SK-N-SH (cell line): ENCODE results near the gene PUDP. TPM values are rescaled to one million over a fixed set of nuclear protein-coding genes. Genes with fewer than 3 reads are reported as not detected.

Experiments used
- CTCF ChIA-PET: fragments of 300-600, 350-600 bp; formaldehyde crosslinking; extraction: SDS; loops from one replicate; lab custom pipeline; 2021; lab: Yijun Ruan, JAX
- POLR2A ChIA-PET: fragments of 350-600 bp; sonication (Branson Sonifier 250); formaldehyde crosslinking; extraction: SDS; loops from one replicate; lab custom pipeline; 2020; ENCODE audit warnings: antibody characterized with exemption, inconsistent platforms; lab: Yijun Ruan, JAX
- DNase-seq: peaks from one replicate; pipeline ENCODE4 v3.0.0; 2012
- H2AFZ ChIP-seq: fragments of 200-600 bp; sonication (generic); 2 replicates; pipeline ENCODE4 v1.8.1; 2016; ENCODE audit warnings: antibody characterized with exemption, mild to moderate bottlenecking, low read depth
- H3F3A ChIP-seq: fragments of 200-600 bp; sonication (generic); replicated peaks from 2 replicates; pipeline ENCODE3; 2016; ENCODE audit warnings: antibody characterized with exemption, mild to moderate bottlenecking; ENCODE audit not compliant: insufficient read depth
- H3K27ac ChIP-seq, 2 experiments: fragments of 200-500 bp in 1 of 2; fragments of 200-600 bp in 1 of 2; sonication (Bioruptor generic) in 1 of 2; sonication (generic), shearing (Covaris generic) in 1 of 2; 2 replicates each; pipeline versions ENCODE4 v1.5.1 to v1.6.1; 2014 to 2016; ENCODE audit warnings: low read depth in 2 of 2, inconsistent platforms in 1 of 2, low read length in 1 of 2, mild to moderate bottlenecking in 1 of 2, mixed read lengths in 1 of 2
- H3K27me3 ChIP-seq: fragments of 200-600 bp; sonication (generic), shearing (Covaris generic); 2 replicates; pipeline ENCODE4 v1.6.1; 2016; ENCODE audit warnings: mixed run types; ENCODE audit not compliant: insufficient read depth
- H3K36me3 ChIP-seq, 2 experiments: fragments of 200-500 bp in 1 of 2; fragments of 200-600 bp in 1 of 2; sonication (Bioruptor generic) in 1 of 2; sonication (generic) in 1 of 2; replicated peaks in 1 of 2; 2 replicates each; pipeline versions ENCODE3 to v1.5.1; 2014 to 2016; ENCODE audit warnings: low read length in 1 of 2, mild to moderate bottlenecking in 1 of 2; ENCODE audit not compliant: insufficient read depth in 2 of 2, control insufficient read depth in 1 of 2
- H3K4me1 ChIP-seq, 2 experiments: fragments of 200-500 bp in 1 of 2; fragments of 200-600 bp in 1 of 2; sonication (Bioruptor generic) in 1 of 2; sonication (generic), shearing (Covaris generic) in 1 of 2; 2 replicates each; pipeline versions ENCODE4 v1.5.1 to v1.6.1; 2014 to 2016; ENCODE audit warnings: low read depth in 1 of 2, low read length in 1 of 2, mixed run types in 1 of 2; ENCODE audit not compliant: insufficient read depth in 2 of 2, control insufficient read depth in 1 of 2
- H3K4me2 ChIP-seq: fragments of 200-600 bp; sonication (generic), shearing (Covaris generic); 2 replicates; pipeline ENCODE4 v1.6.1; 2017; ENCODE audit warnings: mixed run types
- H3K4me3 ChIP-seq, 2 experiments: fragments of 200-500 bp in 1 of 2; fragments of 200-600 bp in 1 of 2; sonication (Bioruptor generic) in 1 of 2; sonication (generic), shearing (Covaris generic) in 1 of 2; 2 replicates each; pipeline versions ENCODE4 v1.5.1 to v1.8.1; 2014 to 2016; ENCODE audit warnings: low read depth in 2 of 2, inconsistent platforms in 1 of 2, low read length in 1 of 2, mild to moderate bottlenecking in 1 of 2, mixed read lengths in 1 of 2, moderate library complexity in 1 of 2
- H3K79me2 ChIP-seq: fragments of 200-600 bp; sonication (generic); 2 replicates; pipeline ENCODE4 v1.8.1; 2017; ENCODE audit warnings: mild to moderate bottlenecking; ENCODE audit not compliant: insufficient read depth
- H3K9ac ChIP-seq: fragments of 200-600 bp; sonication (generic); 2 replicates; pipeline ENCODE4 v1.6.1; 2017; ENCODE audit warnings: mixed run types
- H3K9me2 ChIP-seq: fragments of 200-600 bp; sonication (generic); 2 replicates; pipeline ENCODE4 v1.6.1; 2017; ENCODE audit warnings: mixed run types
- H3K9me3 ChIP-seq: fragments of 200-600 bp; sonication (generic); 2 replicates; pipeline ENCODE4 v1.6.1; 2017; ENCODE audit warnings: mixed run types, mild to moderate bottlenecking, moderate library complexity
- H4K20me1 ChIP-seq: fragments of 200-600 bp; sonication (generic); 2 replicates; pipeline ENCODE4 v1.6.1; 2017; ENCODE audit warnings: mild to moderate bottlenecking, mixed run types; ENCODE audit not compliant: insufficient read depth
- CHD2 ChIP-seq: fragments of 150-350 bp; IDR thresholded peaks from 2 replicates; pipeline ENCODE4 v1.6.1; 2018; ENCODE audit warnings: low read length; ENCODE audit not compliant: partially characterized antibody
- EP300 ChIP-seq, 2 experiments: IDR thresholded peaks; 2 replicates each; pipeline versions ENCODE4 v1.4.0 to v1.6.1; 2012; ENCODE audit warnings: borderline replicate concordance in 1 of 2, low read depth in 1 of 2, low read length in 1 of 2
- FOXJ3 ChIP-seq: sonication (generic); formaldehyde crosslinking; IDR thresholded peaks from 2 replicates; pipeline ENCODE4 v1.5.1; 2020; ENCODE audit warnings: mild to moderate bottlenecking, missing genetic modification reagents
- GABPA ChIP-seq: IDR thresholded peaks from 2 replicates; pipeline ENCODE4 v1.4.0; 2012; ENCODE audit warnings: low read depth, mild to moderate bottlenecking
- MEF2A ChIP-seq: IDR thresholded peaks from 2 replicates; pipeline ENCODE4 v1.4.0; 2012; ENCODE audit warnings: low read depth, borderline replicate concordance
- MXI1 ChIP-seq: IDR thresholded peaks from 2 replicates; pipeline ENCODE4 v1.6.1; 2012; ENCODE audit warnings: mild to moderate bottlenecking, low read depth, low read length, improper control_type of control experiment
- NRF1 ChIP-seq: IDR thresholded peaks from 2 replicates; pipeline ENCODE4 v1.6.1; 2012; ENCODE audit warnings: low read depth, mild to moderate bottlenecking, low read length
- POLR2AphosphoS5 ChIP-seq: IDR thresholded peaks from 2 replicates; pipeline ENCODE4 v1.6.1; 2012; ENCODE audit warnings: low read depth, low read length
- RCOR1 ChIP-seq: fragments of 150-350 bp; IDR thresholded peaks from 2 replicates; pipeline ENCODE4 v1.6.1; 2017; ENCODE audit warnings: antibody characterized with exemption, low read length
- SIN3A ChIP-seq: IDR thresholded peaks from 2 replicates; pipeline ENCODE4 v1.6.1; 2012; ENCODE audit warnings: low read depth, mild to moderate bottlenecking, low read length, moderate library complexity, borderline replicate concordance
- SMC3 ChIP-seq: IDR thresholded peaks from 2 replicates; pipeline ENCODE4 v1.6.1; 2012; ENCODE audit warnings: low read depth, low read length, improper control_type of control experiment
- TCF12 ChIP-seq: IDR thresholded peaks from 2 replicates; pipeline ENCODE4 v1.4.0; 2012
- YY1 ChIP-seq: IDR thresholded peaks from 2 replicates; pipeline ENCODE4 v1.4.0; 2012; ENCODE audit warnings: low read depth, mild to moderate bottlenecking
- WGBS: methylation state at CpG from one replicate; pipeline ENCODE4 v1.1.6; 2017; ENCODE audit warnings: low lambda C conversion rate; 5-methylcytosine and 5-hydroxymethylcytosine counted together
- polyA plus RNA-seq, 3 experiments: library from polyadenylated mRNA; depleted of rRNA; stranded (reverse); fragments of >200 nt; gene quantifications; 2 replicates each; pipeline ENCODE4 v1.2.3, GENCODE V29; 2012
- TF ChIP-seq, protein P1 (sequence below): IDR thresholded peaks from 2 replicates; pipeline ENCODE4; 2012
- TF ChIP-seq, protein P2 (sequence below): fragments of 150-350 bp; IDR thresholded peaks from 2 replicates; pipeline ENCODE4 v1.6.1; 2016; ENCODE audit warnings: mild to moderate bottlenecking, low read depth, low read length
- TF ChIP-seq, protein P3 (sequence below): IDR thresholded peaks from 2 replicates; pipeline ENCODE4 v1.4.0; 2012; ENCODE audit warnings: low read depth, borderline replicate concordance
- TF ChIP-seq, protein P4 (sequence below): IDR thresholded peaks from 2 replicates; pipeline ENCODE4 v1.4.0; 2012; ENCODE audit warnings: low read depth, borderline replicate concordance
- TF ChIP-seq, protein P5 (sequence below): fragments of 150-350 bp; IDR thresholded peaks from 2 replicates; pipeline ENCODE4 v1.6.1; 2017; ENCODE audit warnings: antibody characterized with exemption, low read length, low read depth, borderline replicate concordance
- TF ChIP-seq, protein P6 (sequence below): IDR thresholded peaks from 2 replicates; pipeline ENCODE4 v1.6.1; 2012; ENCODE audit warnings: mild to moderate bottlenecking, low read depth, low read length, moderate library complexity
- TF ChIP-seq, protein P7 (sequence below): fragments of 200-600 bp; sonication (generic); IDR thresholded peaks from 2 replicates; pipeline ENCODE4 v1.6.1; 2017; ENCODE audit warnings: antibody characterized with exemption, mild to moderate bottlenecking, moderate library complexity

PUDP gene
- polyA plus RNA-seq, 1 of the 3 experiments (the other 2 are of a cell fraction) = 23.0 TPM

DNA sequence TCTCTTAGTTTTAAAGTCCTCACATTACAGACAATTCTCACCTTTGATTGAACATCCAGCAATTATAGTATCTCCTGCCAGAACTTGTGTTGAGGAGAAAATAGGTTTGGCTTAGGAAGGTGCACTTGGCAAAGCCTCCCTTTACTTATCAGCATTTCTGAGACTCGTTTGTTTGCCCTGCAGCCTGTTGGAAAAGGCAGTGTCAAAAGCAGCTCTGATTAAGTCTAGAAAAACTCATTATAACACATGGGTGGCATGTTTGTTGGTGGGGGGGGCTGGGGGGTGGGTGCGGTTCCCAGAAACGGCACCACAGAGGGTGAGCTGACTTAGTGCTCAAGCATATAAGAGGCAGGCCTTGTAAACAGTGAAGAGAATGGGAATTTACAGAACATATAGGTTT lies 21.7 kb upstream of the PUDP start:
- Histone ChIP-seq H2AFZ (no peak overlapping the region), H3K4me2 (no peak overlapping the region), H3K9me2 (no peaks in the 10 kb centered on the region), H3K9ac (no peak overlapping the region), H3F3A (no peaks in the 10 kb centered on the region), H3K27me3 (no peaks in the 10 kb centered on the region), H3K36me3 (no peaks in the 10 kb centered on the region), H4K20me1 (no peaks in the 10 kb centered on the region), H3K4me1 (no peaks in the 10 kb centered on the region; a peak in 1 of 4 replicates), H3K4me3 (no peak overlapping the region), H3K27ac (no peak overlapping the region), H3K79me2 (no peaks in the 10 kb centered on the region), H3K9me3 (no peaks in the 10 kb centered on the region)
- 47% methylated on average over 3 of the region's 3 CpGs for WGBS
- ChIA-PET POLR2A (no interaction called here), CTCF (no interaction called here)
- TF ChIP-seq NRF1 (no peak), MEF2A (no peak), GABPA (no peak), RCOR1 (no peak), YY1 (no peak), FOXJ3 (CRISPR knock-in tag) (no peak), SIN3A (no peak), CHD2 (no peak), SMC3 (no peak), EP300 (IDR thresholded peaks at IDR 0.05; ENCODE audit: borderline replicate concordance in 1 of 2, low read depth in 1 of 2, low read length in 1 of 2) (no peak), MXI1 (no peak), TCF12 (no peak), POLR2AphosphoS5 (no peak)
- TF ChIP-seq, protein P1, sequence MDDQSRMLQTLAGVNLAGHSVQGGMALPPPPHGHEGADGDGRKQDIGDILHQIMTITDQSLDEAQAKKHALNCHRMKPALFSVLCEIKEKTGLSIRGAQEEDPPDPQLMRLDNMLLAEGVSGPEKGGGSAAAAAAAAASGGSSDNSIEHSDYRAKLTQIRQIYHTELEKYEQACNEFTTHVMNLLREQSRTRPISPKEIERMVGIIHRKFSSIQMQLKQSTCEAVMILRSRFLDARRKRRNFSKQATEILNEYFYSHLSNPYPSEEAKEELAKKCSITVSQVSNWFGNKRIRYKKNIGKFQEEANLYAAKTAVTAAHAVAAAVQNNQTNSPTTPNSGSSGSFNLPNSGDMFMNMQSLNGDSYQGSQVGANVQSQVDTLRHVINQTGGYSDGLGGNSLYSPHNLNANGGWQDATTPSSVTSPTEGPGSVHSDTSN = no peak
- TF ChIP-seq, protein P2, sequence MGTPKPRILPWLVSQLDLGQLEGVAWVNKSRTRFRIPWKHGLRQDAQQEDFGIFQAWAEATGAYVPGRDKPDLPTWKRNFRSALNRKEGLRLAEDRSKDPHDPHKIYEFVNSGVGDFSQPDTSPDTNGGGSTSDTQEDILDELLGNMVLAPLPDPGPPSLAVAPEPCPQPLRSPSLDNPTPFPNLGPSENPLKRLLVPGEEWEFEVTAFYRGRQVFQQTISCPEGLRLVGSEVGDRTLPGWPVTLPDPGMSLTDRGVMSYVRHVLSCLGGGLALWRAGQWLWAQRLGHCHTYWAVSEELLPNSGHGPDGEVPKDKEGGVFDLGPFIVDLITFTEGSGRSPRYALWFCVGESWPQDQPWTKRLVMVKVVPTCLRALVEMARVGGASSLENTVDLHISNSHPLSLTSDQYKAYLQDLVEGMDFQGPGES = no peak
- TF ChIP-seq, protein P3, sequence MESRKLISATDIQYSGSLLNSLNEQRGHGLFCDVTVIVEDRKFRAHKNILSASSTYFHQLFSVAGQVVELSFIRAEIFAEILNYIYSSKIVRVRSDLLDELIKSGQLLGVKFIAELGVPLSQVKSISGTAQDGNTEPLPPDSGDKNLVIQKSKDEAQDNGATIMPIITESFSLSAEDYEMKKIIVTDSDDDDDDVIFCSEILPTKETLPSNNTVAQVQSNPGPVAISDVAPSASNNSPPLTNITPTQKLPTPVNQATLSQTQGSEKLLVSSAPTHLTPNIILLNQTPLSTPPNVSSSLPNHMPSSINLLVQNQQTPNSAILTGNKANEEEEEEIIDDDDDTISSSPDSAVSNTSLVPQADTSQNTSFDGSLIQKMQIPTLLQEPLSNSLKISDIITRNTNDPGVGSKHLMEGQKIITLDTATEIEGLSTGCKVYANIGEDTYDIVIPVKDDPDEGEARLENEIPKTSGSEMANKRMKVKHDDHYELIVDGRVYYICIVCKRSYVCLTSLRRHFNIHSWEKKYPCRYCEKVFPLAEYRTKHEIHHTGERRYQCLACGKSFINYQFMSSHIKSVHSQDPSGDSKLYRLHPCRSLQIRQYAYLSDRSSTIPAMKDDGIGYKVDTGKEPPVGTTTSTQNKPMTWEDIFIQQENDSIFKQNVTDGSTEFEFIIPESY = no peak
- TF ChIP-seq, protein P4, sequence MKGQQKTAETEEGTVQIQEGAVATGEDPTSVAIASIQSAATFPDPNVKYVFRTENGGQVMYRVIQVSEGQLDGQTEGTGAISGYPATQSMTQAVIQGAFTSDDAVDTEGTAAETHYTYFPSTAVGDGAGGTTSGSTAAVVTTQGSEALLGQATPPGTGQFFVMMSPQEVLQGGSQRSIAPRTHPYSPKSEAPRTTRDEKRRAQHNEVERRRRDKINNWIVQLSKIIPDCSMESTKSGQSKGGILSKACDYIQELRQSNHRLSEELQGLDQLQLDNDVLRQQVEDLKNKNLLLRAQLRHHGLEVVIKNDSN = no peak
- TF ChIP-seq, protein P5, sequence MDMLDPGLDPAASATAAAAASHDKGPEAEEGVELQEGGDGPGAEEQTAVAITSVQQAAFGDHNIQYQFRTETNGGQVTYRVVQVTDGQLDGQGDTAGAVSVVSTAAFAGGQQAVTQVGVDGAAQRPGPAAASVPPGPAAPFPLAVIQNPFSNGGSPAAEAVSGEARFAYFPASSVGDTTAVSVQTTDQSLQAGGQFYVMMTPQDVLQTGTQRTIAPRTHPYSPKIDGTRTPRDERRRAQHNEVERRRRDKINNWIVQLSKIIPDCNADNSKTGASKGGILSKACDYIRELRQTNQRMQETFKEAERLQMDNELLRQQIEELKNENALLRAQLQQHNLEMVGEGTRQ = no peak
- TF ChIP-seq, protein P6, sequence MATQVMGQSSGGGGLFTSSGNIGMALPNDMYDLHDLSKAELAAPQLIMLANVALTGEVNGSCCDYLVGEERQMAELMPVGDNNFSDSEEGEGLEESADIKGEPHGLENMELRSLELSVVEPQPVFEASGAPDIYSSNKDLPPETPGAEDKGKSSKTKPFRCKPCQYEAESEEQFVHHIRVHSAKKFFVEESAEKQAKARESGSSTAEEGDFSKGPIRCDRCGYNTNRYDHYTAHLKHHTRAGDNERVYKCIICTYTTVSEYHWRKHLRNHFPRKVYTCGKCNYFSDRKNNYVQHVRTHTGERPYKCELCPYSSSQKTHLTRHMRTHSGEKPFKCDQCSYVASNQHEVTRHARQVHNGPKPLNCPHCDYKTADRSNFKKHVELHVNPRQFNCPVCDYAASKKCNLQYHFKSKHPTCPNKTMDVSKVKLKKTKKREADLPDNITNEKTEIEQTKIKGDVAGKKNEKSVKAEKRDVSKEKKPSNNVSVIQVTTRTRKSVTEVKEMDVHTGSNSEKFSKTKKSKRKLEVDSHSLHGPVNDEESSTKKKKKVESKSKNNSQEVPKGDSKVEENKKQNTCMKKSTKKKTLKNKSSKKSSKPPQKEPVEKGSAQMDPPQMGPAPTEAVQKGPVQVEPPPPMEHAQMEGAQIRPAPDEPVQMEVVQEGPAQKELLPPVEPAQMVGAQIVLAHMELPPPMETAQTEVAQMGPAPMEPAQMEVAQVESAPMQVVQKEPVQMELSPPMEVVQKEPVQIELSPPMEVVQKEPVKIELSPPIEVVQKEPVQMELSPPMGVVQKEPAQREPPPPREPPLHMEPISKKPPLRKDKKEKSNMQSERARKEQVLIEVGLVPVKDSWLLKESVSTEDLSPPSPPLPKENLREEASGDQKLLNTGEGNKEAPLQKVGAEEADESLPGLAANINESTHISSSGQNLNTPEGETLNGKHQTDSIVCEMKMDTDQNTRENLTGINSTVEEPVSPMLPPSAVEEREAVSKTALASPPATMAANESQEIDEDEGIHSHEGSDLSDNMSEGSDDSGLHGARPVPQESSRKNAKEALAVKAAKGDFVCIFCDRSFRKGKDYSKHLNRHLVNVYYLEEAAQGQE = no peak
- TF ChIP-seq, protein P7, sequence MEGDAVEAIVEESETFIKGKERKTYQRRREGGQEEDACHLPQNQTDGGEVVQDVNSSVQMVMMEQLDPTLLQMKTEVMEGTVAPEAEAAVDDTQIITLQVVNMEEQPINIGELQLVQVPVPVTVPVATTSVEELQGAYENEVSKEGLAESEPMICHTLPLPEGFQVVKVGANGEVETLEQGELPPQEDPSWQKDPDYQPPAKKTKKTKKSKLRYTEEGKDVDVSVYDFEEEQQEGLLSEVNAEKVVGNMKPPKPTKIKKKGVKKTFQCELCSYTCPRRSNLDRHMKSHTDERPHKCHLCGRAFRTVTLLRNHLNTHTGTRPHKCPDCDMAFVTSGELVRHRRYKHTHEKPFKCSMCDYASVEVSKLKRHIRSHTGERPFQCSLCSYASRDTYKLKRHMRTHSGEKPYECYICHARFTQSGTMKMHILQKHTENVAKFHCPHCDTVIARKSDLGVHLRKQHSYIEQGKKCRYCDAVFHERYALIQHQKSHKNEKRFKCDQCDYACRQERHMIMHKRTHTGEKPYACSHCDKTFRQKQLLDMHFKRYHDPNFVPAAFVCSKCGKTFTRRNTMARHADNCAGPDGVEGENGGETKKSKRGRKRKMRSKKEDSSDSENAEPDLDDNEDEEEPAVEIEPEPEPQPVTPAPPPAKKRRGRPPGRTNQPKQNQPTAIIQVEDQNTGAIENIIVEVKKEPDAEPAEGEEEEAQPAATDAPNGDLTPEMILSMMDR = no peak
- DNase-seq = no peak
